ENCODE measurements around the gene ITGA1. TPM values are rescaled to one million over a fixed set of nuclear protein-coding genes. Genes with fewer than 3 reads are reported as not detected.

ITGA1 gene
- total and polyA plus RNA-seq, 2 of the 13 experiments (the other 11 are each of a cell fraction or from before 2014, with no cell fraction given), result 23.1 to 28.6 TPM

DNA sequence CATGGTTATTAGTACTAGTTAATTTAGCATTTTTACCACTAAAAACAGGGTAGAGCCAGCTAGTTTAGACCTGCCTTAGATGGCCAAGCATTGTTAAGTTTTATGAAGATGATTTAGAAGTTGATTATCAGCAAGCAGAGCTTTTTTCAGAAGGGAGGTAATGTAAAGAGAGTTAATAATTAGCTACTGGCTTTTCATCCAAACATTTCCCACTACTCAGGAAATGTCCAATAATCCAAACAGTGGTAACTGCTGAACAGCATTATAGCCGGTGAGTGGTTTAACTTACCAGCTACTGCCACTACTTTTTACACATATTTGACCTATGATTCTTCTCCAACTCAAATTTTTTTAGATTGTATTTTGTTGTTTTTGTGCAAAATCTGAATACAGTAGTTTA is 1.7 kb downstream of the ITGA1 start (continued):
- TF ChIP-seq, protein P1, sequence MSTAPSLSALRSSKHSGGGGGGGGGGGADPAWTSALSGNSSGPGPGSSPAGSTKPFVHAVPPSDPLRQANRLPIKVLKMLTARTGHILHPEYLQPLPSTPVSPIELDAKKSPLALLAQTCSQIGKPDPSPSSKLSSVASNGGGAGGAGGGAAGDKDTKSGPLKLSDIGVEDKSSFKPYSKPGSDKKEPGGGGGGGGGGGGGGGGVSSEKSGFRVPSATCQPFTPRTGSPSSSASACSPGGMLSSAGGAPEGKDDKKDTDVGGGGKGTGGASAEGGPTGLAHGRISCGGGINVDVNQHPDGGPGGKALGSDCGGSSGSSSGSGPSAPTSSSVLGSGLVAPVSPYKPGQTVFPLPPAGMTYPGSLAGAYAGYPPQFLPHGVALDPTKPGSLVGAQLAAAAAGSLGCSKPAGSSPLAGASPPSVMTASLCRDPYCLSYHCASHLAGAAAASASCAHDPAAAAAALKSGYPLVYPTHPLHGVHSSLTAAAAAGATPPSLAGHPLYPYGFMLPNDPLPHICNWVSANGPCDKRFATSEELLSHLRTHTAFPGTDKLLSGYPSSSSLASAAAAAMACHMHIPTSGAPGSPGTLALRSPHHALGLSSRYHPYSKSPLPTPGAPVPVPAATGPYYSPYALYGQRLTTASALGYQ (CRISPR knock-in tag; IDR thresholded peaks at IDR 0.05), result peak; percentile 23; the same call in 1 of the 2 replicates
- TF ChIP-seq ELF3 (CRISPR knock-in tag; IDR thresholded peaks at IDR 0.05) (0 out of 2 replicates have a peak, but pooled peaks have one; percentile 17), ZNF121 (CRISPR knock-in tag; IDR thresholded peaks at IDR 0.05) (no peak), FOSL1 (CRISPR knock-in tag; IDR thresholded peaks at IDR 0.05; ENCODE audit: borderline replicate concordance) (no peak), MAFK (conservative IDR thresholded peaks at IDR 0.05 in 1 of 2, IDR thresholded peaks at IDR 0.05 in 1 of 2; ENCODE audit: low read length in 2 of 2) (peak in 1 of 2 experiments; percentile 35; a peak in 1 of 4 replicates), POLR2AphosphoS5 (IDR thresholded peaks at IDR 0.05; ENCODE audit: low read depth, low read length) (0 out of 2 replicates have a peak, but pooled peaks have one; percentile 36), ZNF292 (CRISPR knock-in tag; IDR thresholded peaks at IDR 0.05; ENCODE audit: borderline replicate concordance, low read depth) (no peak)
- TF ChIP-seq, protein P2, sequence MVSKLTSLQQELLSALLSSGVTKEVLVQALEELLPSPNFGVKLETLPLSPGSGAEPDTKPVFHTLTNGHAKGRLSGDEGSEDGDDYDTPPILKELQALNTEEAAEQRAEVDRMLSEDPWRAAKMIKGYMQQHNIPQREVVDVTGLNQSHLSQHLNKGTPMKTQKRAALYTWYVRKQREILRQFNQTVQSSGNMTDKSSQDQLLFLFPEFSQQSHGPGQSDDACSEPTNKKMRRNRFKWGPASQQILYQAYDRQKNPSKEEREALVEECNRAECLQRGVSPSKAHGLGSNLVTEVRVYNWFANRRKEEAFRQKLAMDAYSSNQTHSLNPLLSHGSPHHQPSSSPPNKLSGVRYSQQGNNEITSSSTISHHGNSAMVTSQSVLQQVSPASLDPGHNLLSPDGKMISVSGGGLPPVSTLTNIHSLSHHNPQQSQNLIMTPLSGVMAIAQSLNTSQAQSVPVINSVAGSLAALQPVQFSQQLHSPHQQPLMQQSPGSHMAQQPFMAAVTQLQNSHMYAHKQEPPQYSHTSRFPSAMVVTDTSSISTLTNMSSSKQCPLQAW (CRISPR knock-in tag; IDR thresholded peaks at IDR 0.05), result peak; percentile 31; the same call in 1 of the 2 replicates

DNA sequence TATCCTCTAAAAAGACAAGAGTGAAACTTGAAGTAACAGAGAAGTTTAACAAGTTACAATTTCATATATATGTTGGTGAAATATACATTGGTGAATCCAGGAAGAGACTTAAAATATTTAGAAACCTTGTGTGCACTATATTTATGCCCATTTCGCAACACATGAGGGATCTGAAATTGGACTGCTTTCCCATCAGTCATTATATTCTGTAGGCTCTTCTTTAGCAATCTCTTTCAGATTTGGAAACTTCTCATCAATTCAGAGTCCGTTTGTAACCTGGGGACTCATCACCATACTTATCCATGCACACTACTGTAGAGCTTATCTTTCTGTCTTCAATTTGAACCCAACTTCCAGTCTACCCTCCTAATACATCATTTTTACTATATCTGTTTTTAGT is 2.1 kb downstream of the ITGA1 start:
- FAIRE-seq, result no peak
- ChIA-PET POLR2A (interaction anchor here (0.8 to 4.9 kb wide), 3 partner anchors 10 to 80 kb away, joined by 3 to 79 read pairs (median 3); no protein-coding TSS in a partner anchor), CTCF (ENCODE audit: low intra/inter-chr PET ratio, low total read pairs) (no interaction called here)
- no peak overlapping the region for H2AFZ ChIP-seq (ENCODE audit: low read length)
- peaks cover 59% of the 10 kb centered on the region for H3K79me2 ChIP-seq (ENCODE audit: insufficient read depth, low read length)
- H3K4me2 ChIP-seq (ENCODE audit: low read depth, low read length), result peak overlapping the region; percentile 69
- peak overlapping the region; percentile 71; the same call in 1 of the 2 replicates for H3K9ac ChIP-seq (ENCODE audit: insufficient read depth, low read depth, low read length)
- no peak for ATAC-seq
- H3K9me3 ChIP-seq (ENCODE audit: low read length), result no peaks in the 10 kb centered on the region
- H3K27ac ChIP-seq (ENCODE audit: extremely low read length, insufficient read depth, low read length), result peak overlapping the region; percentile 73
- 60% methylated on average over 2 of the region's 2 CpGs for WGBS (ENCODE audit: low lambda C conversion rate)
- DNase-seq (ENCODE audit: low spot score), result no peak
- no peaks in the 10 kb centered on the region; a peak in 1 of 5 replicates for H3K27me3 ChIP-seq (ENCODE audit: control insufficient read depth in 1 of 2, insufficient read depth in 2 of 2, low read length in 2 of 2)
- in situ Hi-C loops (cut with HindIII; ENCODE audit: extremely low pct_ligation_motif_present, low pct_unique_long_range_greater_than_20kb) (loop anchor here (5.0 kb wide), 1 partner anchor 83 kb away; no protein-coding TSS in a partner anchor), intact Hi-C loops (cut with micrococcal nuclease; ENCODE audit: unreplicated experiment) (loop anchor here (2.0 to 5.0 kb wide), 3 partner anchors 77 to 307 kb away; no protein-coding TSS in a partner anchor)
- H3K4me1 ChIP-seq (ENCODE audit: insufficient read depth, low read length), result peaks cover 68% of the 10 kb centered on the region
- peak overlapping the region; percentile 76 to 92 (median 77); a peak in 5 of 6 replicates for H3K4me3 ChIP-seq (replicated peaks in 1 of 3; ENCODE audit: insufficient read depth in 1 of 3, low read depth in 2 of 3, low read length in 3 of 3)
- no peaks in the 10 kb centered on the region for H4K20me1 ChIP-seq (ENCODE audit: insufficient read depth, low read length)
- no peaks in the 10 kb centered on the region for H3K36me3 ChIP-seq (replicated peaks in 1 of 2; ENCODE audit: control insufficient read depth in 1 of 2, insufficient read depth in 2 of 2, low read length in 2 of 2)
- no TSS peak for BruUV-seq (replicated peaks)
- no peak for TF ChIP-seq ZFAT (CRISPR knock-in tag; conservative IDR thresholded peaks at IDR 0.05)
- no peak for TF ChIP-seq ZNF577 (CRISPR knock-in tag; IDR thresholded peaks at IDR 0.05; ENCODE audit: borderline replicate concordance, low read depth)
- no peak for TF ChIP-seq ZNF224 (CRISPR knock-in tag; IDR thresholded peaks at IDR 0.05)
- TF ChIP-seq, protein P3, sequence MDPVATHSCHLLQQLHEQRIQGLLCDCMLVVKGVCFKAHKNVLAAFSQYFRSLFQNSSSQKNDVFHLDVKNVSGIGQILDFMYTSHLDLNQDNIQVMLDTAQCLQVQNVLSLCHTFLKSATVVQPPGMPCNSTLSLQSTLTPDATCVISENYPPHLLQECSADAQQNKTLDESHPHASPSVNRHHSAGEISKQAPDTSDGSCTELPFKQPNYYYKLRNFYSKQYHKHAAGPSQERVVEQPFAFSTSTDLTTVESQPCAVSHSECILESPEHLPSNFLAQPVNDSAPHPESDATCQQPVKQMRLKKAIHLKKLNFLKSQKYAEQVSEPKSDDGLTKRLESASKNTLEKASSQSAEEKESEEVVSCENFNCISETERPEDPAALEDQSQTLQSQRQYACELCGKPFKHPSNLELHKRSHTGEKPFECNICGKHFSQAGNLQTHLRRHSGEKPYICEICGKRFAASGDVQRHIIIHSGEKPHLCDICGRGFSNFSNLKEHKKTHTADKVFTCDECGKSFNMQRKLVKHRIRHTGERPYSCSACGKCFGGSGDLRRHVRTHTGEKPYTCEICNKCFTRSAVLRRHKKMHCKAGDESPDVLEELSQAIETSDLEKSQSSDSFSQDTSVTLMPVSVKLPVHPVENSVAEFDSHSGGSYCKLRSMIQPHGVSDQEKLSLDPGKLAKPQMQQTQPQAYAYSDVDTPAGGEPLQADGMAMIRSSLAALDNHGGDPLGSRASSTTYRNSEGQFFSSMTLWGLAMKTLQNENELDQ (CRISPR knock-in tag; IDR thresholded peaks at IDR 0.05; ENCODE audit: borderline replicate concordance), result no peak
- no peak for TF ChIP-seq HMGA1 (CRISPR knock-in tag; conservative IDR thresholded peaks at IDR 0.05)
- TF ChIP-seq, protein P4, sequence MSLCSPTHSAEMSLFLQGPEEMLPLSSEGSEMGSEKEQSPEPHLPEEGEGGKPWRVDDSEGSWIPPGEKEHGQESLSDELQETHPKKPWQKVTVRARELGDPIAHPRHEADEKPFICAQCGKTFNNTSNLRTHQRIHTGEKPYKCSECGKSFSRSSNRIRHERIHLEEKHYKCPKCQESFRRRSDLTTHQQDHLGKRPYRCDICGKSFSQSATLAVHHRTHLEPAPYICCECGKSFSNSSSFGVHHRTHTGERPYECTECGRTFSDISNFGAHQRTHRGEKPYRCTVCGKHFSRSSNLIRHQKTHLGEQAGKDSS (CRISPR knock-in tag; IDR thresholded peaks at IDR 0.05; ENCODE audit: borderline replicate concordance, low read depth), result no peak
- peak; percentile 81 for TF ChIP-seq CEBPB (IDR thresholded peaks at IDR 0.05; ENCODE audit: borderline replicate concordance, low read depth, low read length)
- TF ChIP-seq MEIS2 (CRISPR knock-in tag; IDR thresholded peaks at IDR 0.05), result no peak
- TF ChIP-seq MBD4 (IDR thresholded peaks at IDR 0.05; ENCODE audit: borderline replicate concordance, low read length), result no peak

Data from HepG2 (cell line).